Esophagus muscularis mucosa (tissue), 3 donors: Measurements from ENCODE around the gene DOCK4.
"Not testable (repeated sequence)": the region's sequence is repeated elsewhere in the genome, so short reads cannot be mapped to it uniquely, and the experiment has no call there.

Source experiments
- CTCF ChIP-seq, 3 experiments: fragments of 200-600 bp in 2 of 3; fragments of 450-650 bp in 1 of 3; sonication (generic) in 2 of 3; IDR thresholded peaks; one replicate each; pipeline ENCODE4 v1.5.1; 2017 to 2019; ENCODE audit warnings: antibody characterized with exemption in 3 of 3, mild to moderate bottlenecking in 2 of 3, moderate library complexity in 1 of 3
- POLR2A ChIP-seq: fragments of 450-650 bp; IDR thresholded peaks from one replicate; pipeline ENCODE4 v1.6.1; 2017; ENCODE audit warnings: antibody characterized with exemption, moderate library complexity, mild to moderate bottlenecking, low read depth

DNA sequence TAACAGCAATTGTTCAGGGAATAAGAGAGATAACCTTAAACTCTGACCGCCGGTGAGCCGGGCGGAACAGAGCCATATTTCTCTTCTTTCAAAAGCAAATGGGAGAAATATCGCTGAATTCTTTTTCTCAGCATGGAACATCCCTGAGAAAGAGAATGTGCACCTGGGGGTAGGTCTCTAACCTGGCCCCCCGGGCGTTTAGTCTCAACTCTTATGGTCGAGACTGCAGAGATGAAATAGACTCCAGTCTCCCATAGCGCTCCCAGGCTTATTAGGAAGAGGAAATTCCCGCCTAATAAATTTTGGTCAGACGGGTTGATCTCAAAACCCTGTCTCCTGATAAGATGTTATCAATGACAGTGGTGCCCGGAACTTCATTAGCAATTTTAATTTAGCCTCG lies 43.8 kb upstream of the DOCK4 start:
- TF ChIP-seq CTCF (IDR thresholded peaks at IDR 0.05); POLR2A: not testable (repeated sequence)
